GM21515 (cell line): ENCODE results near the gene SPPL2C.

Experiments
- ATAC-seq: cut with Tn5 transposase; IDR thresholded peaks from one replicate; pipeline ENCODE4 v1.9.1; 2021; ENCODE audit not compliant: unreplicated experiment

SPPL2C gene

GRCh38 chr17:45844695-45845375 is at the start of gene SPPL2C:
Gene SPPL2C, plus strand, starts transcription at chr17:45844881. Its CDS starts 26 bp downstream, at chr17:45844907.
- ATAC-seq, result no peak

- ATAC-seq, result no peak
Measured at GRCh38 chr17:45800816-45801215, 43.9 kb upstream of the SPPL2C start.

- ATAC-seq, result no peak
Measured at GRCh38 chr17:45801421-45801820, 43.3 kb upstream of the SPPL2C start.

- no peak for ATAC-seq
Measured at GRCh38 chr17:45808845-45809244, 35.8 kb upstream of the SPPL2C start.

- no peak for ATAC-seq
Measured at GRCh38 chr17:45809499-45809898, 35.2 kb upstream of the SPPL2C start.

- ATAC-seq, result no peak
Measured at GRCh38 chr17:45812102-45812501, 32.6 kb upstream of the SPPL2C start.

- no peak for ATAC-seq
Measured at GRCh38 chr17:45813048-45813725, 31.5 kb upstream of the SPPL2C start.

GRCh38 chr17:45814622-45815606 is 29.8 kb upstream of the SPPL2C start:
- no peak for ATAC-seq

- ATAC-seq, result no peak
Measured at GRCh38 chr17:45815752-45816151, 28.9 kb upstream of the SPPL2C start.

GRCh38 chr17:45818041-45818440 is 26.6 kb upstream of the SPPL2C start:
- no peak for ATAC-seq

GRCh38 chr17:45818699-45819098 is 26.0 kb upstream of the SPPL2C start:
- ATAC-seq, result no peak

- ATAC-seq, result no peak
Measured at GRCh38 chr17:45819632-45820031, 25.0 kb upstream of the SPPL2C start.

- no peak for ATAC-seq
Measured at GRCh38 chr17:45820052-45820780, 24.5 kb upstream of the SPPL2C start.

- ATAC-seq, result no peak
Measured at GRCh38 chr17:45821147-45821546, 23.5 kb upstream of the SPPL2C start.

GRCh38 chr17:45823598-45823997 is 21.1 kb upstream of the SPPL2C start:
- no peak for ATAC-seq

GRCh38 chr17:45824475-45824874 is 20.2 kb upstream of the SPPL2C start:
- ATAC-seq, result no peak

GRCh38 chr17:45824901-45825492 is 19.7 kb upstream of the SPPL2C start:
- no peak for ATAC-seq

- no peak for ATAC-seq
Measured at GRCh38 chr17:45825792-45826191, 18.9 kb upstream of the SPPL2C start.

- no peak for ATAC-seq
Measured at GRCh38 chr17:45826919-45827588, 17.6 kb upstream of the SPPL2C start.

GRCh38 chr17:45828171-45828570 is 16.5 kb upstream of the SPPL2C start:
- ATAC-seq, result no peak
